ENCODE results near the gene TBX21.
A peak's percentile ranks its signal among the peaks of the same experiment; 100 is the strongest.

The TBX21 gene

DNA sequence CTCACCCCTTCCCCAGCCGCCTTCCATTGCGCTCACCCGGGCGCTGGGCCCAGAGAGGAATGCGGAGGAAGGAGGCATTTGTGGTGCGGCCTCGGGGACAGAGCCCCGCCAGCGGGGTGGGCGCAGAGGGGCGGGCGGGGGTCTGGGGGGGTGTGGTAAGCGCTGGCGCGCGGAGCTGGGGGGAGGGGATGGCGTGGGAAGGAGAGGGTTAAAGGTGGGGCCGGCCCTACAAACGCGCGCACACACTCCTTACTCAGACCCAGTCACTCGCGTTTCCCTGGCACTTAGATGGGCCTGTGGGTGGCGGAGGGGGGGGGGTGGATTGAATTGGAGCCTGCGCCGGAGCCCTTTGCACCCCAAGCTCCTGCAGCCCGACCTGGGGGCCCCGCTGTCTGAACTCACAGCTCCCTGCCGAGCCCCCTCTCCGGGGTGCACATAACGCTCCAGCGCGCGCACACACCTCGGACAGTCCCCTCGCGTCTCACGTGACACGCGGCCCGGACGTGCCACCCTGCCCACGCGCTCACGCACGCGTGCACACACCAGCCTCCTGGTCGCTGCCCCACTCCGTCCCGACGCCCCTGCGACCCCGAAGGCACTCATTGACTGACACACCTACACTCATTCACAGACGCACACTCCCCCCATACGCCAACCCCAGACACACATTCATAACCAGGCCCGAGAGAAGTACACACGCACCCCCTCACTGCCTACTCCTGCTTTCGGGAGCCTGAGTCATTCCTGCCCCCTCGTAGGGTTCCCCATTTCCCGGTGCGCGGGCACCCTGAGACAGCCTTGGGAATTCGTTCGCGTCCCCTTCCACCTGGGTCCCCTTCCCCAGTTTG, 38.2 kb upstream of the TBX21 start:
- peaks cover 5 to 30% of the 10 kb centered on the region in 2 experiments; a peak in 2 of 3 replicates for H3K36me3 ChIP-seq (ENCODE audit: control insufficient read depth in 2 of 2, insufficient read depth in 1 of 2, low read length in 2 of 2)
- H3K9me3 ChIP-seq (ENCODE audit: control insufficient read depth, insufficient read depth, low read depth, low read length): no peaks in the 10 kb centered on the region
- ChIA-PET POLR2A (interaction anchor here (0.6 to 2.2 kb wide), 3 partner anchors 45 to 218 kb away, joined by 3 to 7 read pairs (median 4); partner anchors contain the start of genes KPNB1 and OSBPL7), CTCF (interaction anchor here (0.6 kb wide), 1 partner anchor 436 kb away, joined by 3 read pairs; no protein-coding TSS in a partner anchor)
- H3K27ac ChIP-seq (ENCODE audit: extremely low read depth, low read depth, low read length): peak overlapping the region; percentile 58; the same call in 1 of the 2 replicates
- H3K4me3 ChIP-seq (ENCODE audit: low read depth, low read length): peak overlapping the region; percentile 65
- H3K4me1 ChIP-seq (ENCODE audit: control insufficient read depth, insufficient read depth, low read length): peaks cover 12% of the 10 kb centered on the region
- TF ChIP-seq WT1 (tag by site-specific recombination; IDR thresholded peaks at IDR 0.05): no peak
- peak; percentile 87 for TF ChIP-seq EGR2 (tag by site-specific recombination; IDR thresholded peaks at IDR 0.05; ENCODE audit: low read depth)
- no peak for TF ChIP-seq ZNF623 (tag by site-specific recombination; IDR thresholded peaks at IDR 0.05)
- TF ChIP-seq, protein P1, sequence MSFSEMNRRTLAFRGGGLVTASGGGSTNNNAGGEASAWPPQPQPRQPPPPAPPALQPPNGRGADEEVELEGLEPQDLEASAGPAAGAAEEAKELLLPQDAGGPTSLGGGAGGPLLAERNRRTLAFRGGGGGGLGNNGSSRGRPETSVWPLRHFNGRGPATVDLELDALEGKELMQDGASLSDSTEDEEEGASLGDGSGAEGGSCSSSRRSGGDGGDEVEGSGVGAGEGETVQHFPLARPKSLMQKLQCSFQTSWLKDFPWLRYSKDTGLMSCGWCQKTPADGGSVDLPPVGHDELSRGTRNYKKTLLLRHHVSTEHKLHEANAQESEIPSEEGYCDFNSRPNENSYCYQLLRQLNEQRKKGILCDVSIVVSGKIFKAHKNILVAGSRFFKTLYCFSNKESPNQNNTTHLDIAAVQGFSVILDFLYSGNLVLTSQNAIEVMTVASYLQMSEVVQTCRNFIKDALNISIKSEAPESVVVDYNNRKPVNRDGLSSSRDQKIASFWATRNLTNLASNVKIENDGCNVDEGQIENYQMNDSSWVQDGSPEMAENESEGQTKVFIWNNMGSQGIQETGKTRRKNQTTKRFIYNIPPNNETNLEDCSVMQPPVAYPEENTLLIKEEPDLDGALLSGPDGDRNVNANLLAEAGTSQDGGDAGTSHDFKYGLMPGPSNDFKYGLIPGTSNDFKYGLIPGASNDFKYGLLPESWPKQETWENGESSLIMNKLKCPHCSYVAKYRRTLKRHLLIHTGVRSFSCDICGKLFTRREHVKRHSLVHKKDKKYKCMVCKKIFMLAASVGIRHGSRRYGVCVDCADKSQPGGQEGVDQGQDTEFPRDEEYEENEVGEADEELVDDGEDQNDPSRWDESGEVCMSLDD (tag by site-specific recombination; IDR thresholded peaks at IDR 0.05): no peak
- TF ChIP-seq, protein P2, sequence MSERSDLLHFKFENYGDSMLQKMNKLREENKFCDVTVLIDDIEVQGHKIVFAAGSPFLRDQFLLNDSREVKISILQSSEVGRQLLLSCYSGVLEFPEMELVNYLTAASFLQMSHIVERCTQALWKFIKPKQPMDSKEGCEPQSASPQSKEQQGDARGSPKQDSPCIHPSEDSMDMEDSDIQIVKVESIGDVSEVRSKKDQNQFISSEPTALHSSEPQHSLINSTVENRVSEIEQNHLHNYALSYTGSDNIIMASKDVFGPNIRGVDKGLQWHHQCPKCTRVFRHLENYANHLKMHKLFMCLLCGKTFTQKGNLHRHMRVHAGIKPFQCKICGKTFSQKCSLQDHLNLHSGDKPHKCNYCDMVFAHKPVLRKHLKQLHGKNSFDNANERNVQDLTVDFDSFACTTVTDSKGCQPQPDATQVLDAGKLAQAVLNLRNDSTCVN (tag by site-specific recombination; optimal IDR thresholded peaks at IDR 0.05): peak; percentile 25
- no peak for TF ChIP-seq ZBTB1 (tag by site-specific recombination; IDR thresholded peaks at IDR 0.05)
- no peak for TF ChIP-seq ZNF211 (tag by site-specific recombination; IDR thresholded peaks at IDR 0.05; ENCODE audit: low read depth)
- no peak for TF ChIP-seq ZNF404 (tag by site-specific recombination; IDR thresholded peaks at IDR 0.05)
- peak; percentile 96 for TF ChIP-seq ZFHX2 (tag by site-specific recombination; conservative IDR thresholded peaks at IDR 0.05)
- TF ChIP-seq BCL11B (tag by site-specific recombination; IDR thresholded peaks at IDR 0.05; ENCODE audit: low read depth): no peak
- peak; percentile 62 for TF ChIP-seq ZNF600 (tag by site-specific recombination; IDR thresholded peaks at IDR 0.05)
- TF ChIP-seq, protein P3, sequence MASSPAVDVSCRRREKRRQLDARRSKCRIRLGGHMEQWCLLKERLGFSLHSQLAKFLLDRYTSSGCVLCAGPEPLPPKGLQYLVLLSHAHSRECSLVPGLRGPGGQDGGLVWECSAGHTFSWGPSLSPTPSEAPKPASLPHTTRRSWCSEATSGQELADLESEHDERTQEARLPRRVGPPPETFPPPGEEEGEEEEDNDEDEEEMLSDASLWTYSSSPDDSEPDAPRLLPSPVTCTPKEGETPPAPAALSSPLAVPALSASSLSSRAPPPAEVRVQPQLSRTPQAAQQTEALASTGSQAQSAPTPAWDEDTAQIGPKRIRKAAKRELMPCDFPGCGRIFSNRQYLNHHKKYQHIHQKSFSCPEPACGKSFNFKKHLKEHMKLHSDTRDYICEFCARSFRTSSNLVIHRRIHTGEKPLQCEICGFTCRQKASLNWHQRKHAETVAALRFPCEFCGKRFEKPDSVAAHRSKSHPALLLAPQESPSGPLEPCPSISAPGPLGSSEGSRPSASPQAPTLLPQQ (tag by site-specific recombination; IDR thresholded peaks at IDR 0.05): peak; percentile 32
- TF ChIP-seq, protein P4, sequence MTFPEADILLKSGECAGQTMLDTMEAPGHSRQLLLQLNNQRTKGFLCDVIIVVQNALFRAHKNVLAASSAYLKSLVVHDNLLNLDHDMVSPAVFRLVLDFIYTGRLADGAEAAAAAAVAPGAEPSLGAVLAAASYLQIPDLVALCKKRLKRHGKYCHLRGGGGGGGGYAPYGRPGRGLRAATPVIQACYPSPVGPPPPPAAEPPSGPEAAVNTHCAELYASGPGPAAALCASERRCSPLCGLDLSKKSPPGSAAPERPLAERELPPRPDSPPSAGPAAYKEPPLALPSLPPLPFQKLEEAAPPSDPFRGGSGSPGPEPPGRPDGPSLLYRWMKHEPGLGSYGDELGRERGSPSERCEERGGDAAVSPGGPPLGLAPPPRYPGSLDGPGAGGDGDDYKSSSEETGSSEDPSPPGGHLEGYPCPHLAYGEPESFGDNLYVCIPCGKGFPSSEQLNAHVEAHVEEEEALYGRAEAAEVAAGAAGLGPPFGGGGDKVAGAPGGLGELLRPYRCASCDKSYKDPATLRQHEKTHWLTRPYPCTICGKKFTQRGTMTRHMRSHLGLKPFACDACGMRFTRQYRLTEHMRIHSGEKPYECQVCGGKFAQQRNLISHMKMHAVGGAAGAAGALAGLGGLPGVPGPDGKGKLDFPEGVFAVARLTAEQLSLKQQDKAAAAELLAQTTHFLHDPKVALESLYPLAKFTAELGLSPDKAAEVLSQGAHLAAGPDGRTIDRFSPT (tag by site-specific recombination; IDR thresholded peaks at IDR 0.05): peak; percentile 46; the same call in 1 of the 2 replicates

Measured in HEK293 (cell line).